Ascending aorta (tissue), 2 donors: ENCODE measurements around the gene CLASRP. TPM values are rescaled to one million over a fixed set of nuclear protein-coding genes. Genes with fewer than 3 reads are reported as not detected.

Experiments
- DNase-seq, 2 donors: peaks; one replicate each; pipeline ENCODE4 v3.0.0-alpha.2; 2019; ENCODE audit warnings: low spot score in 2 of 2
- H3K27ac ChIP-seq, 2 donors: fragments of 200-600 bp; sonication (generic); one replicate each; pipeline ENCODE4 v1.5.1; 2016 to 2017; ENCODE audit warnings: mild to moderate bottlenecking in 1 of 2
- H3K27me3 ChIP-seq: fragments of 200-600 bp; sonication (generic); one replicate; pipeline ENCODE4 v1.5.1; 2017
- H3K36me3 ChIP-seq, 2 donors: fragments of 200-600 bp; sonication (generic); one replicate each; pipeline ENCODE4 v1.5.1; 2016
- H3K4me1 ChIP-seq, 2 donors: fragments of 200-600 bp; sonication (generic); one replicate each; pipeline ENCODE4 v1.5.1; 2016 to 2017; ENCODE audit warnings: mild to moderate bottlenecking in 1 of 2
- H3K4me3 ChIP-seq, 2 donors: fragments of 200-600 bp; sonication (generic); one replicate each; pipeline ENCODE4 v1.5.1; 2016 to 2017; ENCODE audit warnings: mild to moderate bottlenecking in 1 of 2
- H3K9me3 ChIP-seq, 2 donors: fragments of 200-600 bp; sonication (generic); one replicate each; pipeline ENCODE4 v1.5.1; 2016
- intact Hi-C: fragments of 100-400 bp; cut with DNase I; formaldehyde crosslinking; loops from one replicate; pipeline ENCODE4 v1.15.1; 2023
- total RNA-seq: library from RNA; depleted of rRNA; stranded (reverse); fragments of >200 nt; gene quantifications from one replicate; pipeline ENCODE4 v1.1.0, GENCODE V29; 2016
- TF ChIP-seq, protein P1 (sequence below), 3 experiments: fragments of 200-600 bp in 2 of 3; fragments of 450-650 bp in 1 of 3; sonication (generic) in 2 of 3; IDR thresholded peaks; one replicate each; pipeline ENCODE4 v1.5.1; 2016 to 2019; ENCODE audit warnings: antibody characterized with exemption in 3 of 3, mild to moderate bottlenecking in 1 of 3, moderate library complexity in 1 of 3

The CLASRP gene
- total RNA-seq, 1 donor from 2014 or later: 103 TPM

DNA sequence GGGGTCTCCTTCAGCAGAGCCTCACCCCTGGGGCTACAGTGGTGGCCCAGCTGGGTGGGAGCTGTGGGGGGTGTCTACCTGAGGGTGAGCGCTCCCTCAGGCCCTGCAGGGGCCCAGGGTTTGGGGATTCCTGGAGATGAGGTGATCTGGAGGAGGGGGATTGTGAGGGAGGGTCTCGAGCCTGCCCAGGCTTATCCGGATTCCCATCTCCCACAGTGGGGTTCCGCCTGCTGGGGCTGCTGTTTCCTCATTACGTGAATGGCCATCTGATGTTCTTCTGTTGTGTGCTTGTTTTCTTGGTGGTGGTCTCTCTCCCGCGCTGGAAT lies 58.6 kb downstream of the CLASRP start:
- peaks cover 10 to 22% of the 10 kb centered on the region in 2 donors for H3K4me1 ChIP-seq
- intact Hi-C loops: no loop called here

DNA sequence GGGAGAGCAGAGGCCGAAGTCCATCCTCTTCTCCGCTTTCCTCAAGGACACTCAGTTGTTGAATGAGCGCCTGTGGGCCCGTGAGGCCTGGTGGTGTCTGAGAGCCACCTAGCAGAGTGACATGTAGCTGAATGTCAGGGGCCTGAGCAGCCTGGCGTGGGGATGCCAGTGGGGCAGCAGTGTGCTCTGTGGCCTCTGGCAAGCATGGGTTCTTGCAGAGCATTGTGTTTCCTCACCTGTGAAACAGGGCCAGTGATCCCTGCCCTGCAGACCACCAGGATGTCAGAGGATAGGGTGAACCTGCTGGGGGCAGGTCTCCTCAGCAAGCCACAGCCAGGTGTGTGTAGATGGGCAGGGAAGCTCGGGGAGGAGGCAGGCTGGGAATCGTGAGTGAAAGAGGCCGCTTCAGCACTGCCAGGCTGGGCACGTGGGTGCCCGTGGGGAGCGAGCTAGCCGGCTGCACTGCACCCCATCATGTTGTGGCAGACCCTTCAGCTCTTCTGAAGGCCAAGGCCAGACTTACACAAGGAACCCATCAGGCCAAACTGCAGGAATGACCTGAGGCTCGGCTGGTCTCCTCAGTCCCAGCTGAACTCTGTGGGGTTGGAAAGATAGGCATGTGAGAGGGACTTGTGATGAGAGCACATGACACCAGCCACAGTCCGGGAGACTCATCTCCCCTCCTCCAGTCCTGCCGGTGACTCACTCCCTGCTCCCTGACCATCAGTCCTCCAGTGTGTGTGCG lies 59.1 kb downstream of the CLASRP start:
- TF ChIP-seq, protein P1, sequence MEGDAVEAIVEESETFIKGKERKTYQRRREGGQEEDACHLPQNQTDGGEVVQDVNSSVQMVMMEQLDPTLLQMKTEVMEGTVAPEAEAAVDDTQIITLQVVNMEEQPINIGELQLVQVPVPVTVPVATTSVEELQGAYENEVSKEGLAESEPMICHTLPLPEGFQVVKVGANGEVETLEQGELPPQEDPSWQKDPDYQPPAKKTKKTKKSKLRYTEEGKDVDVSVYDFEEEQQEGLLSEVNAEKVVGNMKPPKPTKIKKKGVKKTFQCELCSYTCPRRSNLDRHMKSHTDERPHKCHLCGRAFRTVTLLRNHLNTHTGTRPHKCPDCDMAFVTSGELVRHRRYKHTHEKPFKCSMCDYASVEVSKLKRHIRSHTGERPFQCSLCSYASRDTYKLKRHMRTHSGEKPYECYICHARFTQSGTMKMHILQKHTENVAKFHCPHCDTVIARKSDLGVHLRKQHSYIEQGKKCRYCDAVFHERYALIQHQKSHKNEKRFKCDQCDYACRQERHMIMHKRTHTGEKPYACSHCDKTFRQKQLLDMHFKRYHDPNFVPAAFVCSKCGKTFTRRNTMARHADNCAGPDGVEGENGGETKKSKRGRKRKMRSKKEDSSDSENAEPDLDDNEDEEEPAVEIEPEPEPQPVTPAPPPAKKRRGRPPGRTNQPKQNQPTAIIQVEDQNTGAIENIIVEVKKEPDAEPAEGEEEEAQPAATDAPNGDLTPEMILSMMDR (IDR thresholded peaks at IDR 0.05): no peak
- intact Hi-C loops: no loop called here
- Histone ChIP-seq H3K4me3 (no peak overlapping the region), H3K27ac (no peak overlapping the region), H3K36me3 (no peaks in the 10 kb centered on the region), H3K4me1 (peaks cover 9 to 22% of the 10 kb centered on the region in 2 donors), H3K9me3 (no peaks in the 10 kb centered on the region), H3K27me3 (no peaks in the 10 kb centered on the region)
- no peak for DNase-seq

More for the DNA sequence above, 58.6 kb downstream of the CLASRP start:
- Histone ChIP-seq H3K9me3 (no peaks in the 10 kb centered on the region), H3K27ac (no peak overlapping the region), H3K36me3 (no peaks in the 10 kb centered on the region), H3K27me3 (no peaks in the 10 kb centered on the region), H3K4me3 (no peak overlapping the region)
- TF ChIP-seq, protein P1 (IDR thresholded peaks at IDR 0.05): no peak
- DNase-seq: no peak

DNA sequence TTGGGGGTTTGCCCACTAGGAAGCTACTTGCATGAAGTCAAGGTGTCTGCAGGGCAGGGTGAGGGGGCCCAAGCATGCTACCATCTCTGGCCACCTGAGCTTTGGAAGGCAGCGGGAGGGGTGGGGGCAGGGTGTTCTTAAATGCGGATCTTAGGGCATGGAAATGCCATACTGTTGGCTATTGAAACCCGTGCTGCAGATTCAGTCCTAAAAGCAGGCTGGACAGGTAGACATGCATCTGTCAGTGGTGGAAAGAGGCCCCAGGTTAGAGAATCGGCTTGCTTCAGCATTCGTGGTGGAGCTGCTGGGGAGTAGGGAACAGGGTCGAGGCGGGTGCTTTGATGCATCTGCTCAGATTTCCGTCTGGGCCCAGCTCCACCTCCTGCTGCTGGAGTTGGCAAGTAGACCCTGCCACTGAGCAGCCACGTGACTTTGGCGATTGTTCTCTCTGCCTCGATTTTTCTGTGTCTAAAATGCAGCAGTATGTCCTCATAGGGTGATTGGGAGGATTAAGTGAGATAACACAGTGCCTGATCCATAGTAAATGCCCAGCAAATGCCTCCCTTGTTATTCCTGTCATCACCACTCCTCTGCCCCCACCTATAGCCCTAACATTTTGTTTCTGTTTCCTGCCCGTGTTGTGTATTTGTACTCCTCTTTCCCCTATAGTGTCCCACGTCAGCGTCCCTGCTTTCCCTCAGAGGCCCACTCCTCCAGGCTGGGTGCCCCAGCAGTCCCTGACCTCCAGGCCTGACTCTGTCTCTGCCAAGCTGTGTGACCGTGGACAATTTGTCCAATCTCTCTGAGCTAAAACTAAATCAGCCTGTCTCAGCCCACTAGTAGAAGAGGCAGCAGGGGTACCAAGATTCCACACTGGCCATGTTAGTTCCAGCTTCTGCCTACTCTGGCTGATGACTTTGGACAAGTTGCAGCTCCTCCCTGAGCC lies 59.9 kb downstream of the CLASRP start:
- TF ChIP-seq, protein P1 (IDR thresholded peaks at IDR 0.05): no peak
- H3K36me3 ChIP-seq: no peaks in the 10 kb centered on the region
- DNase-seq: no peak
- no peak overlapping the region for H3K4me3 ChIP-seq
- H3K9me3 ChIP-seq: no peaks in the 10 kb centered on the region
- no peaks in the 10 kb centered on the region for H3K27me3 ChIP-seq
- H3K27ac ChIP-seq: no peak overlapping the region
- H3K4me1 ChIP-seq: peaks cover 8 to 20% of the 10 kb centered on the region in 2 donors
- intact Hi-C loops: no loop called here

DNA sequence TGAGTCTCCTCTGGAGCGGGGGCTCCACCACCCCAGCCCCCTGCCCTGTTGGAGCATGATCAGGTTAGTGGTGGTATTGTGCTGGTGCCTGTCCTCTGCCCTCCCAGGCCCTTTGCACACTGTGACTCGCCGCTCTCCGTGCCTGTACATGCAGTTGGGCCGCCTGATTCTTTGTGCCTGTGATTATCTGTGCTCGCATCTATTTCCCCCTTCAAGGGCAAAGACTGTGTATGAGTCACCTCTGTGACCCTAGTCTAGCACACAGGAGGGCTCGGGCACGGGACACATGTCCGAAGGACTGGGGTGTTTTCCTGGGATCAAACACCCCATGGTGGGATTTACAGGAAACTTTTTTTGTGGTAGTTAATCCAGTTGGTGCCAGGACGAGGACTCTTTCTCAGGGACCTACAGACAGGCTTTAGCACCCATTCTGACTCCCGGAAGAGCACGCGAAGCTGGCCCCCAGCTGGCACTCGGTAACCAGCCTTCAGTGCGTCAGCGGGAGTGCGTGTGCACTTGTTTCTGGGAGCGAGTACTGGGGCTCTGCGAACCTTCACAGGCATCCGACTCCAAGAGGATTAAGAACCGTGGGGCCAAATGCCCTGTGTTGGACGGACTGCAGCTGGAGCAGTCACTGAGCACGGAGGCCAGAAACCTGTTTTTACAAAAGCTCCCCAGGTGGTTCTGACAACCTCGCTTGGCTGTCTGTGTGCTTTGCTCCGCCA lies 60.8 kb downstream of the CLASRP start:
- no peak overlapping the region for H3K4me3 ChIP-seq
- TF ChIP-seq, protein P1 (IDR thresholded peaks at IDR 0.05): no peak
- intact Hi-C loops: no loop called here
- no peak for DNase-seq
- peaks cover 3 to 12% of the 10 kb centered on the region in 2 donors for H3K4me1 ChIP-seq
- H3K36me3 ChIP-seq: no peaks in the 10 kb centered on the region
- no peak overlapping the region for H3K27ac ChIP-seq
- H3K27me3 ChIP-seq: no peaks in the 10 kb centered on the region
- no peaks in the 10 kb centered on the region for H3K9me3 ChIP-seq

DNA sequence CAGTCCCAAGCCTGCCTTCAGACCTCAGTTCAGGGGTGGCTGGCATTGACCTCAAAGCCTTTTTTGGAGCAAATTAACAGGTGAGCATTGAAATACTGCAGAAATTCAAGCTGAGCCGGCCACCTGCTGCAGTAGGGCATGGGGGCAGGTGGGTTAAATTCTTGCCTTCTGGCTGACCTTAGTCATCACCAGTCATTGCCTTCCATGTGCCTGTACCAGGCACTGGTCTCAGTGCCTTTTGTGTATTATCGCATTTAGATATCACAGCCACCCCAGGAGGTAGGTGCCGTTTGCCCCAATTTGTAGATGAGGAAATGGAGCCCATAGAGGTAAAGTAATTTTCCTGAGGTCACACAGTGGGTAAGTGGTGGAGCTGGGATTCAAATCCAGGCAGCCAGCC lies 61.4 kb downstream of the CLASRP start:
- Histone ChIP-seq H3K27ac (no peak overlapping the region), H3K36me3 (no peaks in the 10 kb centered on the region), H3K4me3 (no peak overlapping the region), H3K4me1 (peaks cover under 1 to 6% of the 10 kb centered on the region in 2 donors), H3K9me3 (no peaks in the 10 kb centered on the region), H3K27me3 (no peaks in the 10 kb centered on the region)
- DNase-seq: no peak
- TF ChIP-seq, protein P1 (IDR thresholded peaks at IDR 0.05): no peak
- intact Hi-C loops: no loop called here
